Germinal center (tissue), 1 donor: ENCODE results near the gene TBC1D19.

Source experiments
- DNase-seq: peaks from one replicate; pipeline ENCODE4 v3.0.0; 2012; ENCODE audit warnings: mixed read lengths, low spot score

The TBC1D19 gene

DNA sequence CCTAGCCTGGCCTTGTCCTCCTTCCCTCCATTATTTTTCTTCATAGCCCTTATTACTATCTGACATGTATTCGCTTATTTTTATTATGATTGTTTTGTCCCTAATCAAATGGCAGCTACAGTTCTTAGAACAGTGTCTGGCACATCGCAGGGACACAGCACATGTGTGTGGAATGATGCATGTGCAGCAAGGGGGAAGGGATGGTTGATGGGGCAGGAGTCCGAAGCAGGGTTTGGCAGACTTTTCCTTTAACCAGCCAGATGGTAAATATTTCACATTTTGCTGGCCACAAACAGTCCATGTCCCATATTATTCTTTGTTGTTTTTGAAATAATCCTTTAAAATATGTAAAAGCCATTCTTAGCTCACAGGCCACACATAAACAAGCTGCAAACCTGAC is 148.5 kb downstream of the TBC1D19 start:
- no peak for DNase-seq

GRCh38 chr4:26736621-26737020 is 152.7 kb downstream of the TBC1D19 start:
- DNase-seq: no peak

DNA sequence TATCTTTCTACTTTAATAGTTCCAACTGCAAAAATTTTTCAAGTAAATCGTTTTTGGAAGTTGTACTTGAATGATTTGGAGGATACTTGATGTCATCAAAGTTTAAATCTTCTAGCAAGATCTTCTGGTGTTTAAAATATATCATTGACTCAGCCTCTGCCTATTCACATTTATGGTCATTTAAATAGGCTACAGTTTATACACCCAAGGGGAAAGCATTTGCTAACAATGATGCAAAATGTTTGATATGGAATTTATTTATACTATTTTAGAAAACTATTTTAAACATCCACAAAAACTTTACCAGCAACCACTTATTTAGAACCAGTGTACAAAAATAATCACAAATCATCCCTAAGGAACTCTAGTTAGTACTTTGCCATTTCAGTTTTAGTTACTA is 153.5 kb downstream of the TBC1D19 start:
- DNase-seq: no peak

- no peak for DNase-seq
These were observed 157.6 kb downstream of the TBC1D19 start for GRCh38 chr4:26741491-26741871.

- DNase-seq: no peak
These were observed 162.9 kb downstream of the TBC1D19 start for GRCh38 chr4:26746802-26747213.

DNA sequence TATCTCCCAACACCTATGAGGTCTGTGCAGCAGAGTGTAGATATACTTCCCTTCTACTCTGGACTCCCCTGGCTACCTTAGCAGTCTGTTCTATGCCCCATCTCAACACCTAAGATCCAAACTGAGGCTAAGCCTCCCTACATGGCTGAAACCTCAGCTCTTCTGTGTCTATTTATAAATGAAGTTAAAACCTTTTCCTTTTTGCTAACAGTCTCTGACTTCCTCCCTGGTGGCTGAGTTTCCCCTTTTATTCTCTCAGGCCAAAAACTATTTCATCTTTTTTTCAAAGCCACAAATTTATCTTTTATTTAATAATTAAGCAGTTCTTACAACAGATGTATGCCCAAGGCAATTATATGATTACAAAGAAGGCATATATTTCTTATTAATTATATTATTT is 164.9 kb downstream of the TBC1D19 start:
- DNase-seq: peak; percentile 2

DNA sequence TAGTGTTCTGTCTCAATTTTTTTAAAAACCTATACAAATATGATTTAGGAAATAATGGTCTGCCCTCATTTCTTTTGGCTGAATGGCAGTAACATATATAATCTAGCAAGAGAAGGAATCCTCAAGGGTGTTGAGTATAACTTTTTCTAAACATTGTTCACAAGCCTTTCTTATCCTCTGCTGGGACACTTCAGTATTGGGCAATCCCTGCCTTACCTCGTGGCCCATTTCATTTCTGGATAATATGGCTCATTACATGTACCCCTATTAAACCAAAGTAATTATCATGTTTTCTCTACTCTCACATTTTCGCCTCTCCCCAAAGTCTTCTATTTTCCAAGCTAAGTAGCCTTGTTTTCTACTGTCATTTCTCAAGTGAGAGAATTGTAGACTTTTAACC is 166.0 kb downstream of the TBC1D19 start:
- no peak for DNase-seq

- no peak for DNase-seq
These were observed 167.1 kb downstream of the TBC1D19 start for GRCh38 chr4:26751004-26751403.

GRCh38 chr4:26751838-26752237 is 168.0 kb downstream of the TBC1D19 start:
- DNase-seq: no peak

GRCh38 chr4:26753187-26753586 is 169.3 kb downstream of the TBC1D19 start:
- no peak for DNase-seq

- DNase-seq: no peak
These were observed 169.7 kb downstream of the TBC1D19 start for GRCh38 chr4:26753617-26754016.

- no peak for DNase-seq
These were observed 173.9 kb downstream of the TBC1D19 start for GRCh38 chr4:26757751-26758150.

GRCh38 chr4:26758899-26759298 is 175.0 kb downstream of the TBC1D19 start:
- no peak for DNase-seq

GRCh38 chr4:26762650-26763049 is 178.8 kb downstream of the TBC1D19 start:
- no peak for DNase-seq

DNA sequence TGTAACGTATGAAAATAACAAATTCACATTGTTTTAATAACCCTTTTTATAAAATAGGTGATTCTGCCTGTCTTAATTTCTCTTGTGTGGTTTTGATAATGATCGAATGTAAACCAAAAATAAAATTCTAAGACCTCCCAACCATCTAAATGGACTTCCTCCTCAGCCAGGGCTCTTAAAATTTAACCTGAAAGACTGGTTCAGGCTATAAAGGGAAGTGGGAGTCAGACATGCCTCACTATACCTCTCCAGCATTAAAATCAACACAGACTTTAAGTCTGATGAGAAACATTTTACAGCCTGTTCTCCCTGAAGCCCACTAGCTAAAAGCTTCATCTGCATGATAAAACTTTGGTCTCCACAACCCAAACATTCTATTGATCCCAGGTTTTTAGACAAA is 179.2 kb downstream of the TBC1D19 start:
- DNase-seq: no peak

DNA sequence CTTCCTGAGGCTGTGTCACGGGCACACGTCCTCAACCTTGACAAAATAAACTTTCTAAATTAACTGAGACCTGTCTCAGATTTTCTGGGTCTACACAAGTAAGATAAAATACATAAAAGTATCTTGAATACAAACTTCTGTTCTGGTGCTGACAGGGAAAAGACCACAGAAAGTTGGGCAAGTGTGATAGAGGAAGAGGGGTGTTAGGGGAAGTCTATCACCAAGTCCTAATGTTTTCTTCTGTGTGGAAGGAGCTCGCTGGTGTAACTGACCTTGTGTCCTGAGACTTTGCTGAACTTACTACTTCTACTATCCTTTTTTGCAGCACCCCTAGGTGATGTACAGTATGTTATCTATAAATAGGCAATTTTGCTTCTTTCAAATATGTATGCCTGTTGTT is 179.8 kb downstream of the TBC1D19 start:
- no peak for DNase-seq

GRCh38 chr4:26764231-26764630 is 180.3 kb downstream of the TBC1D19 start:
- DNase-seq: no peak

DNA sequence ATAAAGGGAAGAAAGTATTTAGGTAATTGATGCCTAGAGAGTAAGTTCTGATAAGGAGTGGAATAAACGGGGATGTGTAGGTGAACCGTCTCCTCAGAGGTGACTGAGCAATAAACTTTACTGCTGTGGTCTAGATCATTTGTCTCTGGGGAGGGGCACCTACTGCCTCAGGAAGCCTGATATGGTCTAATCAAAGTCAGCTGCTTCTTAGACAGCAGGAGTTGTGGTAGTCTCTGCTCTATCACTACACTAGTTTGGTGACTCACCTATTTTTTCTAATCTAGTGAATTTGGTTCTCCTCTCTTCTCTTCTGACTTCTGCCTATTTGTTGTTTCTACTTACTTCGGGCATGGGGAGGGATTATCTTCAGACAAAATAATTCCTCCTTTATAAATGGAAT is 181.6 kb downstream of the TBC1D19 start:
- no peak for DNase-seq

- DNase-seq: no peak
These were observed 182.3 kb downstream of the TBC1D19 start for GRCh38 chr4:26766141-26766540.

- DNase-seq: no peak
These were observed 188.4 kb downstream of the TBC1D19 start for GRCh38 chr4:26772096-26772873.

GRCh38 chr4:26779224-26779623 is 195.3 kb downstream of the TBC1D19 start:
- DNase-seq: no peak

DNA sequence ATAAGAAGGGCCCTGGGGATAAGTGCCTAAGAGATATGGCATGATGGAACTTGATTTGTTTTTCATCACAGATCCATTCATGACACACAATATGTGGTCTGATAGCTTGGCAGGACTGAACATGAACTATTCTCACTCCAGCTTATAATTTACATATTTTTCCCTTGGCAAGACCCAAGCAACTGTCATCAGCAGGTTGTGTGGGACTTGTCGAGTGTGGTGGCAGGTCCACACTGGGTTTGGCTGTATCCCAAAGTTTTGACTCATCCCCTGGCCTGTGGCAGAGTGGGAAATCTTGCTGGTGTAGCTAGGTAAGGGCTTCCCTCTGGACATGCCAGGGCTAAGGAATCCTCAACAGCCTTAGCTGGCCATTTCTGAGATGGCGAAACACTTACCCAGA is 195.8 kb downstream of the TBC1D19 start:
- no peak for DNase-seq

- no peak for DNase-seq
These were observed 196.7 kb downstream of the TBC1D19 start for GRCh38 chr4:26780539-26780938.

DNA sequence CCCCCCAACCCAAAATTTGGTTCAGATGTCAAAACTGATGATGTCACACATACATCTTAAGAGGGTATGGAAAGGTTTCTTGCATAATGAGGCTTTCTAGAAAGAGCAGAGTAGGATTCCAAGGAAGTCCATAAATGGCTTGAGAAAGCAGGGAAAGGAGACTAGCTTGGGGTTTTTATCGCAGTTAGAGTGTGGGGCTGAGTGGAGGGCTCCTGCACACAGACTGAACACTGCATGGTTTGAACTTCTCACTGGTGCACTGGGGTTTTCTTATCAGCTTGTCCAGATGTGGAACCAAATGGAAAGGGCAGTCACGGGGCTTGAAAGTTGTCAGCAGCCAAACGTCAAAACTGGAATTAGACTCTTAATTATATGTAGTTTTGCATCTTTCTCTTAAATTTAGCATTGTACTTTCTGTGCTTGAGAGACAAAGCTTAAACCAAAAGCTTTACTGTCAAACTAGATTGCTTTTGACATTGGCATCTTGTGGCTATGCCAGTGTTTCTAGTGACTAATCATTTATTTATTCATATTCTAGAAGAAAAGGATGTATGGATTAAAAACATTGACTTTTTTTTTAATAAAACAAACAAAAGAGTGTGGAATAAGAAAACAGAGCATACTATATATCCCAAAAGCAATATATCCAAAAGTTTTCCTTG is 198.4 kb downstream of the TBC1D19 start:
- DNase-seq: no peak
